SJCRH30 (cell line): ENCODE measurements around the gene ATL2. TPM values are rescaled to one million over a fixed set of nuclear protein-coding genes. Genes with fewer than 3 reads are reported as not detected.
A peak's percentile ranks its signal among the peaks of the same experiment; 100 is the strongest.
"Not testable (repeated sequence)": the region's sequence is repeated elsewhere in the genome, so short reads cannot be mapped to it uniquely, and the experiment has no call there.

Experiments
- DNase-seq, 2 experiments: peaks; one replicate each; pipeline ENCODE4 v3.0.0-alpha.2; 2015 to 2020
- H3K27ac ChIP-seq: fragments of 250-450 bp; sonication (Bioruptor Pico); 2 replicates; pipeline ENCODE4 v1.5.1; 2020; ENCODE audit warnings: mild to moderate bottlenecking, moderate library complexity
- H3K27me3 ChIP-seq: fragments of 250-450 bp; sonication (Bioruptor Pico); 2 replicates; pipeline ENCODE4 v1.5.1; 2020; ENCODE audit warnings: mild to moderate bottlenecking, moderate library complexity
- H3K36me3 ChIP-seq: fragments of 250-450 bp; sonication (Bioruptor Pico); 2 replicates; pipeline ENCODE4 v1.5.1; 2020; ENCODE audit warnings: mild to moderate bottlenecking, moderate library complexity
- H3K4me1 ChIP-seq: fragments of 250-450 bp; sonication (Bioruptor Pico); 2 replicates; pipeline ENCODE4 v1.5.1; 2020; ENCODE audit warnings: mild to moderate bottlenecking, moderate library complexity
- H3K4me3 ChIP-seq: fragments of 250-450 bp; sonication (Bioruptor Pico); 2 replicates; pipeline ENCODE4 v1.5.1; 2020; ENCODE audit warnings: mild to moderate bottlenecking, moderate library complexity
- H3K9me3 ChIP-seq: fragments of 250-450 bp; sonication (Bioruptor Pico); replicated peaks from 2 replicates; pipeline ENCODE4 v1.5.1; 2020; ENCODE audit warnings: mild to moderate bottlenecking, moderate library complexity
- total RNA-seq: library from RNA; depleted of rRNA; stranded (reverse); fragments of >200 nt; shearing (Covaris generic); gene quantifications from 2 replicates; pipeline ENCODE4 v1.2.3, GENCODE V29; 2014; rRNA removed

ATL2 gene
- 107 and 108 TPM in 2 replicates for total RNA-seq

DNA sequence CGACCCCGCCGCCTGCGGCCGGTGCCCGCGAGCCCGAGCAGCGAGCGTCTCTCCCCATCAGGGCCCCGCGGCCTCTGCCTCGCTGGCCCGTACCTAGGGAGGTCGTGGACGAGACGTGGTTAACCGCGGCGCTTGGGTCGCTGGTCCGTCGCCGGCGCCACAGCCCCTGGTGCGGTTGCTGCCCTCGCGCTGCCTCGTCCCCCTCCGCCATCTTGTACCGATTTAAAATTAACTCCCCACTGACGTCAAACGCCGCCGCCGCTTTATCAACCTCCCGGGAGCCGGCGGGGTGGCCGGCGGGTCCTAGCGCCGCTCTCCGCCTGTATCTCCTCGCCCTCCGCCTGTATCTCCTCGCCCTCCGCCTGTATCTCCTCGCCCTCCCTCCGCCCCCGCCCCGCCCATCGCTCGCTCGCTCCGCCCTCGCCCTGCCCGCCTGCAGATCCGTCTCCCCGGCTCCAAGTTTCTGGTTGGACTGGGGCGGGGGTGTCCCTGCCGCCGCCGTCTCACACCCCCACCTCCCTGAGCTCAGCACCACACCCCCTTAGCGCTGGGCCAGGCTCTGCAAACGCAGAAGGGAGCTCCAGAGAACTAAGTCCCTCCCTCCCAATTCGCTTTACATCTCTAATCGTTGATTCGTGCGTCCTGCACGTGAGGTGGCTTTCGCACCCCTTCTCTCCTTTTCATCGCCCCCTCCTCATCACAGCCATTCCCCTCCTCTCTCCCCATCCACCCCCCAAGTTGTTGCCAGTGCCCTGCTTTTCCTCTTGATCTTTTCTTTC lies at the start of gene ATL2:
TSS of gene ATL2 (minus strand) at position 224 of the 779 bp plus-strand sequence. CDS start at position 211, 13 bp downstream.
- Histone ChIP-seq H3K27me3 (no peaks in the 10 kb centered on the region), H3K9me3 (no peaks in the 10 kb centered on the region), H3K36me3 (peaks cover 4% of the 10 kb centered on the region; the same call in 1 of the 2 replicates), H3K27ac (peak within 1 kb of the TSS; percentile 87), H3K4me1 (peaks cover 12% of the 10 kb centered on the region), H3K4me3 (peak within 1 kb of the TSS; percentile 98)
- peak; percentile 98 for DNase-seq

DNA sequence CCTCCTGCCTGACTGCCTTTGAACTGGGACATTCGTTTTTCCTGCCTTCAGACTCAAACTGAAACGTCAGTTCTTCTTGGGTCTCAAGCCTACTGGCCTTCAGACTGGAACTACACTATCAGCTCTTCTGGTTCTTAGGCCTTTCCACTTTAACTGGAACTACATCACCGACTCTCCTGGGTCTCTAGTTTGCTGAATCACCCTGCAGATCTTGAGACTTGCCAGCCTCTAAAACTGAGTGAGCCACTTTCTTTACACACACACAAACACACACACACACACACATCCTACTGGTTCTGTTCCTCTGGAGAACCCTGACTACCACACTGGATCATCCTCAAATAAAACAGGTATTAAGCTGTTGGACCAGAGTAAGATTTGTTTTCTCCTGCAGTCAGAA lies 46.7 kb upstream of the ATL2 start:
- H3K4me3 ChIP-seq = no peak overlapping the region
- H3K9me3 ChIP-seq = no peaks in the 10 kb centered on the region
- H3K36me3 ChIP-seq = no peaks in the 10 kb centered on the region
- H3K27me3 ChIP-seq = peaks cover 11% of the 10 kb centered on the region; the same call in 1 of the 2 replicates
- DNase-seq = no peak
- H3K27ac ChIP-seq = no peak overlapping the region
- H3K4me1 ChIP-seq = no peaks in the 10 kb centered on the region

DNA sequence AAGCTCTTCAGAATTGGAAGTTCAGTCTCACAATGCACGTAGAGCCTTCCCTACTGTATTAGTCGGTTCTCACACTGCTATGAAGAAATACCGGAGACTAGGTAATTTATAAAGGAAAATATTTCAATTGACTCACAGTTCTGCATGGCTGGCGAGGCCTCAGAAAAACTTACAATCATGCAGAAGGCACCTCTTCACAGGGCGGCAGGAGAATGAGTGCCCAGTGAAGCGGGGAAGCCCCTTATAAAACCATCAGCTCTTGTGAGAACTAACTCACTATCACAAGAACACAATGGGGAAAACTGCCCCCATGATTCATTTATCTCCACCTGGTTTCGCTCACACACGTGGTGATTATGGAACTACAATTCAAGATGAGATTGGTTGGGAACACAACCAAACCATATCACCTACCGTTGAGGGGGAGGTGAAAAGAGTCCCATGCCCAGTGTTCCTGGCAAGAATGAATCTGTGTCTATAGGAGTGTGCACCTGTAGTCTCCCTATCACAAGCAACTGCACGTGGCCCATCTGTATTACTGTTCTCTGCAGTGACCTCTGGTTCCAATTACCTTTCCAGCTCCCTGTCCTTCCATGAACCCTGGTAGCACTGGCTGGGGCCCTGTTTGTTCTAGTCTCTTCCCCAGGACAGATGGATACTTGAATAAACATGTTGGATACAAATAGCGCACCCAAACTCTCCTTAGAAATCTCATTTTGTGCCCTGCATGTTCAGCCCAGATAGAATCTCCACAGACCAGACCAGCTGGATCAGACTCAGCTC lies 44.4 kb upstream of the ATL2 start:
- no peak overlapping the region for H3K27ac ChIP-seq
- no peak for DNase-seq
- no peaks in the 10 kb centered on the region for H3K4me1 ChIP-seq
- no peaks in the 10 kb centered on the region for H3K36me3 ChIP-seq
- H3K4me3 ChIP-seq = no peak overlapping the region
- no peaks in the 10 kb centered on the region for H3K9me3 ChIP-seq
- peaks cover 6% of the 10 kb centered on the region; the same call in 1 of the 2 replicates for H3K27me3 ChIP-seq

DNA sequence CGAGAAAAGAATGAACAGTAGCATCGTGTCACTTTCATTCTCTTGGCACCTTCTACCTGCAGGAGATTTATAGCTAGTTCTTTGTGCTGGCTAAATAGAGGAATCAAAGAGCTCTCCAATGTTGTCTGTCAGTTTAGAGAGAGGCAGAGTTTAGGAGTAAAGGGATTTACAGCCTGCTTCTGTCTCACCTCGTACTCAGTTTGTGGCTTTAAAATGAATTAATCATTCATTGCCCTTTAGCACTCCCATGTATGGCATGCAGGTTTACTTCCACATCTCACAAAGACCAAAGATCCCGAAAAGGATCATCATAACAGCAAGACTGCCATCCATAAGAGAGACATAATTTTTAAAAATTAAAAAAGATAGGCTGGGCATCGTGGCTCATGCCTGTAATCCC lies 42.4 kb upstream of the ATL2 start:
- H3K4me3 ChIP-seq = no peak overlapping the region
- H3K36me3 ChIP-seq = no peaks in the 10 kb centered on the region
- H3K9me3 ChIP-seq = no peaks in the 10 kb centered on the region
- no peak overlapping the region for H3K27ac ChIP-seq
- H3K4me1 ChIP-seq = no peaks in the 10 kb centered on the region
- DNase-seq = no peak
- H3K27me3 ChIP-seq = 0 out of 2 replicates have a peak, but pooled peaks cover 5% of the 10 kb centered on the region

GRCh38 chr2:38418735-38419134 lies 41.7 kb upstream of the ATL2 start:
- Histone ChIP-seq H3K9me3 (no peaks in the 10 kb centered on the region), H3K4me1 (no peaks in the 10 kb centered on the region), H3K27me3 (no peaks in the 10 kb centered on the region), H3K36me3 (no peaks in the 10 kb centered on the region), H3K4me3 (no peak overlapping the region), H3K27ac (no peak overlapping the region)
- no peak for DNase-seq

GRCh38 chr2:38417745-38418689 lies 40.9 kb upstream of the ATL2 start:
- no peak overlapping the region for H3K27ac ChIP-seq
- DNase-seq = no peak
- no peaks in the 10 kb centered on the region for H3K4me1 ChIP-seq

DNA sequence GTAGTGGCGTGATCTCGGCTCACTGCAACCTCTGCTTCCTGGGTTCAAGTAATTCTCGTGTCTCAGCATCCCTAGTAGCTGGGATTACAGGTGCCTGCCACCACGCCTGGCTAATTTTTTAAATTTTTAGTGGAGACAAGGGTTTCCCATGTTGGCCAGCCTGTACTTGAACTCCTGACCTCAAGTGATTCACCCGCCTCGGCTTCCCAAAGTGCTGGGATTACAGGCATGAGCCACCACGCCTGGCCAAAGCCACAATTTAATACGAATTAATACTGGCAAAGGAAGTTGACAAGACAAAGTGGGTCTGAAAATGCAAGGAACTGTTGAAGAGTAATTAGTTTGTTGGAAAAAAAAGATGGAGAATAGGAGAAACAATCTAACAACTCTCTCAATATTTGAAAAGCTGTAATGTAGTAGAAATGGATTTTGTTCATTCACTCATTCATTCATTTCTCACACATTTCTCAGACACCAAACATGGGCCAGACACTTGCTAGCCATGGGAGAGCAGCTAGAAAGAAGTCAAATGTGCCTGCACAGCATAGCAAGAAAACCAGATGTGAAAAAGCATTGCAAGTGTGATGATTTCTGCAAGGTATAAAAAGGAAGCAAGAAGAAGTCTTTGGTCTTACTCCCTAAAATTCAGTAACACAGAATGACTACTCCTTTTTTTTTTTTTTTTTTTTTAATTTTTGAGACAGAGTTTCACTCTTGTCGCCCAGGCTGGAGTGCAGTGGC lies 39.4 kb upstream of the ATL2 start:
- no peak for DNase-seq
- Histone ChIP-seq H3K4me3 (no peak overlapping the region), H3K9me3 (peaks cover 11% of the 10 kb centered on the region), H3K36me3 (no peaks in the 10 kb centered on the region), H3K4me1 (no peaks in the 10 kb centered on the region), H3K27ac (no peak overlapping the region), H3K27me3 (no peaks in the 10 kb centered on the region)

More at GRCh38 chr2:38417745-38418689, 40.9 kb upstream of the ATL2 start:
- Histone ChIP-seq H3K9me3 (no peaks in the 10 kb centered on the region; the same call in 1 of the 2 replicates), H3K4me3 (no peak overlapping the region), H3K27me3 (no peaks in the 10 kb centered on the region), H3K36me3 (no peaks in the 10 kb centered on the region)

- DNase-seq = no peak
- H3K9me3 ChIP-seq = peaks cover 11% of the 10 kb centered on the region
- no peak overlapping the region for H3K4me3 ChIP-seq
- H3K27ac ChIP-seq = no peak overlapping the region
- no peaks in the 10 kb centered on the region for H3K27me3 ChIP-seq
- H3K4me1 ChIP-seq = no peaks in the 10 kb centered on the region
- H3K36me3 ChIP-seq = no peaks in the 10 kb centered on the region
These were observed 38.7 kb upstream of the ATL2 start for GRCh38 chr2:38415728-38416291.

GRCh38 chr2:38415023-38415422 lies 38.0 kb upstream of the ATL2 start:
- DNase-seq = no peak
- no peak overlapping the region for H3K4me3 ChIP-seq

GRCh38 chr2:38412235-38412871 lies 35.3 kb upstream of the ATL2 start:
- not testable (repeated sequence) for DNase-seq, H3K4me1 ChIP-seq, H3K27ac ChIP-seq, H3K4me3 ChIP-seq, H3K36me3 ChIP-seq, H3K27me3 ChIP-seq
- H3K9me3 ChIP-seq = peaks cover 11% of the 10 kb centered on the region

More at GRCh38 chr2:38415023-38415422, 38.0 kb upstream of the ATL2 start:
- H3K4me1 ChIP-seq = no peaks in the 10 kb centered on the region
- no peaks in the 10 kb centered on the region for H3K27me3 ChIP-seq
- H3K36me3 ChIP-seq = no peaks in the 10 kb centered on the region
- no peak overlapping the region for H3K27ac ChIP-seq
- peaks cover 11% of the 10 kb centered on the region for H3K9me3 ChIP-seq

DNA sequence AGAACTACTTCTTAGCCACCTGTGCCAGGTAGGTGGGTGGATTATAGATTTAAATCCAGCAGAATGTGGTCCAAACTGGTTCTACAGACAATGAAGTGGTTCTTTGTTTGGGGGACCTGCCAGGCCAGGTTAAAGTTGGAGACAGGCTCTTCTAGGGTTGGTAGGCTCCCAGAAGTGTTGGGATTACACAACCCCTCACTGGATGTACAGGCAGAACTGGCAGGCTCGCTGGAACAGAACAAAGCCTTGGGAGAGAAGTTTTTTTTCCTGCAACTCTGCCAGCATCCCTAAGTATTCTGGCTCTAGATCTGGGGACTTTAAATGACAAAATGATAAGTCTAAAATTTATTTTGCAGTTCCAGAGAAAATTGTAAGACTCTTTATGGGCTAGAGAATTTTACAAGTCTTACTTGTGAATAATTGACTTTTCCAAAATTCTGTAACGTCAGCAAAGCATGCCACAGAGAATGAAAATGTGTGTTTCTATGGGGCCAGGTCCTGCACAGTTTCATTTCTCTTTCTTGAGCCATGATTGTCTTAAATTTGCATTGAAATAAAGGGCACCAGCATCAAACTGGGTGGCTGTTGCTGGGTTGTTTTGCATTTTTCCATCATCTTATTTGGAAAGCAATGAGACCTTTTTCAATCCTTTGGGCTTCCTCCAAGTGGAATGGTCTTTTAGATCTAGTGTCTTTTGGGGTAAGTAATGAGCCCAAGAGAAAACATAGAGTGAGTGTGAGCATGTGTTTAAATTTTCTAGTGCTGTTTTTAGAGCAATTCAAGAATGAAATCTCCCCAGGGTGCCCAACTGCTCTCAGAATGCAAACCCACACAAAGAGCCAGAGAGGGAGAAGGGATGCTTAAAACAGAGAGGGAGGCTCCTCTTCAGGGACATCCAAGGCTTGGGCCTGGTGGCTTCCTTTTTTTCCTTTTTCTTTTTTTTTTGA lies 32.4 kb upstream of the ATL2 start:
- Histone ChIP-seq H3K4me1 (no peaks in the 10 kb centered on the region), H3K27ac (no peak overlapping the region), H3K4me3 (no peak overlapping the region), H3K27me3 (no peaks in the 10 kb centered on the region), H3K9me3 (peaks cover 11% of the 10 kb centered on the region), H3K36me3 (no peaks in the 10 kb centered on the region)
- no peak for DNase-seq

DNA sequence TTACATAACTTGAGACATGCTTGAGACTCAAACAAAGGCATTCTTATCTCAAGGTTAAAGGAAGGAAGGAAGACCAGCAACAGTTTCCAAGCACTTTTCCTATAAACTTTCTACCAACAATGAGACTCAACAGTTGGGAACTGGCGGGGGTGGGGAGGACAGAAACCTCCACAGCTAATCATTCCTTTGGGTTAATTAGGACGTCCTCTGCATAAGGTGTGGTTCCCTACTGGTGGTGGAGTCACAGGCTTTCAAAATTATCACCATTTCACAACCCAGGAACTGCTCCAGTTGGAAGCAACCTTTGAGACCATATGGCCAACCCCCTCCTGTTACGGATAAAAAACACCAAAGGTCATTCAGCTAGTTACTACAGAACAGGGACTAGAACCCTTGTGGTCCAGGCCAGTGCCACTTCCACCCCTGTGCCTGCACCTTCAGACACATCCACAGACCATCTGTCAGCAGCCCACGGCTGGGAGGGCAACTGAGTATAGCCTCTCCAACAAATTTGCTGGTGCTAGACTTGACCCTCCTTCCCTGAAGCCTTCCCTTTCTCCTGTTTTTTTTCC lies 30.1 kb upstream of the ATL2 start:
- Histone ChIP-seq H3K36me3 (no peaks in the 10 kb centered on the region), H3K27ac (no peak overlapping the region)
- DNase-seq = no peak

More for the DNA sequence above, 30.1 kb upstream of the ATL2 start:
- Histone ChIP-seq H3K4me1 (no peaks in the 10 kb centered on the region), H3K27me3 (no peaks in the 10 kb centered on the region), H3K4me3 (no peak overlapping the region), H3K9me3 (peaks cover 4% of the 10 kb centered on the region)
